Measurements from ENCODE around the gene RASL12.
"Not testable (repeated sequence)": the region's sequence is repeated elsewhere in the genome, so short reads cannot be mapped to it uniquely, and the experiment has no call there.

The RASL12 gene

DNA sequence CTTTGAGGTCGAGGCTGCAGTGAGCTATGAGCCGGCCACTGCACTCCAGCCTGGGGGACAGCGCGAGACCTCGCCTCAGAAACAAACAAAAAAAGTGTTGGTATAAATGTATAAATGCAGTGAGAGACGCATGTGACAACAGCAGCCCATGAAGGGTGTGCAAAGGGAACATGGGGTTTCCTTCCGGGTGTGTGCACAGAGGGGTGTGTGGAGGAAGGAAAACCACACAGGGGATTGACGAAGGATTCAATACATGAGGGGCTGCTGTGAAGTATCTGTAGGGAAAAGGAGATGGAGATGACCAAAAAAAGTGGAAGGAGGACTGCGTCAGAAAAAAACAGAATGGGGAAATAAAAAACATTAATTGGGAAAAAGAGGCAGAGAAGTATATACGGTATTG, 39.5 kb downstream of the RASL12 start:
- DNase-seq: no peak
- Mint-ChIP-seq H3K27ac (peak overlapping the region; percentile 45), H3K9me3 (no peaks in the 10 kb centered on the region), H3K36me3 (peaks cover 9 to 23% of the 10 kb centered on the region in 2 donors), H3K4me3 (peak overlapping the region; percentile 85 to 89), H3K27me3 (peaks cover 0 to 9% of the 10 kb centered on the region in 2 donors), H3K4me1 (peaks cover 12 to 23% of the 10 kb centered on the region in 2 donors)
- ATAC-seq (replicated peaks): no peak

DNA sequence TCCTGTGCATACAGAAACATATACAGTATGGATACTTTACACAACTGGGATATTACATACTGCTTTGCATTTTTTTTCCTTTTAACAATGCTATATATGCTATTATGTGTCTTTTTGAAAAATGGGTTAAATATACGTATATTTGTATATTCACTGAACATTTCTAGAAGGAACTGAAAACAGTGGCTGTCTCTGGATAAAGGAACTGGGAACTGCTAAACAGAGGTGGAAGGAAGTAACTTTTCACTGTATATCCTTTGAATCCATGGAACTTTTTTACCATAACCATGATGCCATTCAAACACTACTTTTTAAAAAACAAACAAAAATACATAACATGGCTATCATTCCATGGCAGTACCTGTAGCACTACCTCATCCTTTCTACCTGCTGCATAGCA, 40.2 kb downstream of the RASL12 start:
- Mint-ChIP-seq H3K27me3 (peaks cover 0 to 9% of the 10 kb centered on the region in 2 donors), H3K27ac (no peak overlapping the region), H3K9me3 (no peaks in the 10 kb centered on the region), H3K36me3 (peaks cover 9 to 24% of the 10 kb centered on the region in 2 donors), H3K4me3 (peak overlapping the region; percentile 85 to 89), H3K4me1 (peaks cover 7 to 15% of the 10 kb centered on the region in 2 donors)
- ATAC-seq (replicated peaks) (no peak), DNase-seq (no peak)

DNA sequence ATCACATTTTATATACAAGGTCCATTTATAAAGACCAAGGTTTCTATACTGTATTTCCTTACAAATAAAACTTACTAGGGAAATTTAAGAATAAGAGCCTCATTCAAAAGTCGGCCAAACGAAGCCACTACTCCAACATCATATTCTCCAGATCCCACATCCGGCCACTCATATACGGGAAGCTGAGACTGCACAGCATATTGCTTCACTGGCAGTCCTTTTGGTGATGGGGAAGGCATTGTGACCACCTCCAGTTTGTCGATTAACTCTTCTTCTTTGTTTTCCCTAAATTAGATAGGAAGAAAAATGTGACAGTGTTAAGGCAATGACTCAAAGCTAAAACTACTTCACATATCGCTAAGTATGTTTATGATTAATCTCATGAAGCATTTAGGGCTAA, 41.0 kb downstream of the RASL12 start:
- Mint-ChIP-seq H3K27me3 (peaks cover 0 to 2% of the 10 kb centered on the region in 2 donors), H3K36me3 (peaks cover 9 to 24% of the 10 kb centered on the region in 2 donors), H3K4me3 (no peak overlapping the region), H3K27ac (no peak overlapping the region), H3K9me3 (no peaks in the 10 kb centered on the region), H3K4me1 (peaks cover 7 to 12% of the 10 kb centered on the region in 2 donors)
- DNase-seq (no peak), ATAC-seq (replicated peaks) (no peak)

DNA sequence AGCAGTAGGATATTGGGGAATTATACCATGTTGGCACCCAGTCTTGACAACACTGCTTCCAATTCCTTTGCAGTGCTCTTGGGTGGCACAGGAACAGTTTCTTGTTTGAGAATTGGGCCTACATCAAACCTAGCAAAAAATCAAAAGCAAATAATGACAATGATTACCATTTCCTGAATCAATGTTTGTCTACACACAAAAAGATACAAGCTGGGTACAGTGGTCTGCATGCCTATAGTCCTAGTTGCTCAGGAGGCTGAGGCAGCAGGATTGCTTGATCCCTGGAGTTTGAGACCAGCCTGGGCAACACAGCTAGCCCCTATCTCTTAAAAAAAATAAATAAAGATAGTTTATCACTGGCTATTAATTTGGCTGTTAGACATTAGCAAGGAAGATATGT, 46.3 kb downstream of the RASL12 start:
- H3K36me3 Mint-ChIP-seq: peaks cover 23 to 48% of the 10 kb centered on the region in 2 donors
- ATAC-seq (replicated peaks) (no peak), DNase-seq (no peak)
- H3K27me3 Mint-ChIP-seq: no peaks in the 10 kb centered on the region
- H3K27ac Mint-ChIP-seq: no peak overlapping the region
- H3K4me3 Mint-ChIP-seq: no peak overlapping the region
- H3K4me1 Mint-ChIP-seq: no peaks in the 10 kb centered on the region
- no peaks in the 10 kb centered on the region for H3K9me3 Mint-ChIP-seq

DNA sequence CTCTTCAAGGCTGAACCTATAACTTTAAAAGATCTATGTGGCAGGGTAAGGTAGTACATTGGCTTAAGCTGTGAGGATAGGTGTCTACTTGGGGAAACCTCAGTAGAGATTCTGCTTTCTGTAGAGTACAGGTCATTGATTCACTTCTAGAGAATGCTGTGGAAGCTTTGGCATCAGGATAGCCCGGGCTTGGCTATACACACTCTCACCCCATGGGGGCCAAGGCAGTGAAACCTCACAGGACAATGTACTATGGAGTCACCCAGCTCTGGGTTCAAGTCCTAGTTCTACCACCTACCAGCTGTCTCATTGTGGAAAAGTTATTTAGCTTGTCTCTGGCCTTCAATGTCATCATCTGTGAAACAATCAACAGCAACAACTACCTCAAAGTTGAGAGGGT, 47.4 kb downstream of the RASL12 start:
- Mint-ChIP-seq H3K27ac (no peak overlapping the region), H3K36me3 (peaks cover 25 to 45% of the 10 kb centered on the region in 2 donors), H3K9me3 (no peaks in the 10 kb centered on the region), H3K27me3 (no peaks in the 10 kb centered on the region), H3K4me3 (no peak overlapping the region), H3K4me1 (no peaks in the 10 kb centered on the region)
- no peak for DNase-seq
- peak in 1 of 2 donors; percentile 36 for ATAC-seq (replicated peaks)

DNA sequence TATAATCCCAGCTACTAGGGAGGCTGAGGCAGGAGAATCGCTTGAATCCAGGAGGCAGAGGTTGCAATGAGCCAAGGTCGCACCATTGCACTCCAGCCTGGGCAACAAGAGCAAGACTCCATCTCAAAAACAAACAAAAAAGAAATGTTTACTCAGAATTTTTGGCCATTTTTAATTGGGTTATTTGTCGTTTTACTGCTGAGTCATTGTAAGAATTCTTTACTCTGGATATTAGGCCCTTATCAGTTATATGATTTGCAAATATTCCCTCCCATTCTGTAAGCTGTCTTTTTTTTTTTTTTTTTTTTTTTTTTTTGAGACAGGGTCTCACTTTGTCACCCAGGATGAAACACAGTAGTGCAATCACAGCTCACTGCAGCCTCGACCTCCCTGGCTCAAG, 56.6 kb downstream of the RASL12 start:
- not testable (repeated sequence) for DNase-seq; H3K27me3 Mint-ChIP-seq; H3K9me3 Mint-ChIP-seq; H3K4me1 Mint-ChIP-seq; H3K4me3 Mint-ChIP-seq; H3K27ac Mint-ChIP-seq; ATAC-seq (replicated peaks)
- peaks cover 32 to 46% of the 10 kb centered on the region in 2 donors for H3K36me3 Mint-ChIP-seq

DNA sequence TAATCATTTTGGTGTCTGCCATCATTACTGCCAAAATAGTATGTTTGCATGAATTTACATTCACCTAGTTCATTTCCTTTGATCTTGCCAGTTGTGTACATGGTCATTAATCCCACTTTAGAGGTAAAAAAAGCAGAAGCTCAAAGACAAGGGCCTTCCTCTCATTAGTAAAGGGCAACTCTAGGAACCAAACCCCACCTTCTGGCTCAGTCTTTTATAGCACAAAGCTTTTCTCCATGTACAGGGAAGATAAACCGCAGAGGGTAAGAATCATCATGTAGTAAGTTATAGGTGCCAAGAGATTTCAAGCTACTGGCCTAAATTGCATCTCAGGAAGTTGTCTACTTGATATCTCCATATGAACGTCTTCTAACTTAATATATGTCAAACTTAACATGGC, 58.8 kb downstream of the RASL12 start:
- H3K4me3 Mint-ChIP-seq: no peak overlapping the region
- peaks cover 0 to 10% of the 10 kb centered on the region in 2 donors for H3K4me1 Mint-ChIP-seq
- H3K36me3 Mint-ChIP-seq: peaks cover 16 to 34% of the 10 kb centered on the region in 2 donors
- DNase-seq (no peak), ATAC-seq (replicated peaks) (no peak)
- H3K9me3 Mint-ChIP-seq: peaks cover 3 to 5% of the 10 kb centered on the region in 2 donors
- H3K27ac Mint-ChIP-seq: no peak overlapping the region
- H3K27me3 Mint-ChIP-seq: no peaks in the 10 kb centered on the region

DNA sequence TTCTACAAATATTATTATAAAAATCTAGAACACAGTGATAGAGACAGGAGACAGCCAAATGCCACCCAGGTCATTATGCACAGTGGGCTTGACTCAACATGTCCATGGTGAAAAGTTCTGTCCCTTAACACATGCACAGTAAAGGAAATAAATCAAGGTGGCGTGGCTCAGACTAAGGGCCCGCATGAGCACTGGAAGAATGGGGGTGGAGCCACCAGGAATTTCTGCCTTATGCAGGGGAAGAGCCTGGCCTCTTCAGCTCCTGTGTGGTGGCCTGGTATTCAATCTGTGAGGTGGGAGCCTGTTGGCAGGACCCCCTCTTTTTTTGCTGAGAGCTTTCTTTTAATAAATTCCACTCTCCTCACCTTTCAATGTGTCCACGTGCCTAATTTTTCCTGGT, 60.9 kb downstream of the RASL12 start:
- DNase-seq (no peak), ATAC-seq (replicated peaks) (no peak)
- no peak overlapping the region for H3K4me3 Mint-ChIP-seq
- H3K4me1 Mint-ChIP-seq: peaks cover 0 to 10% of the 10 kb centered on the region in 2 donors
- no peak overlapping the region for H3K27ac Mint-ChIP-seq
- no peaks in the 10 kb centered on the region for H3K27me3 Mint-ChIP-seq
- no peaks in the 10 kb centered on the region for H3K9me3 Mint-ChIP-seq
- peaks cover 4 to 24% of the 10 kb centered on the region in 2 donors for H3K36me3 Mint-ChIP-seq

DNA sequence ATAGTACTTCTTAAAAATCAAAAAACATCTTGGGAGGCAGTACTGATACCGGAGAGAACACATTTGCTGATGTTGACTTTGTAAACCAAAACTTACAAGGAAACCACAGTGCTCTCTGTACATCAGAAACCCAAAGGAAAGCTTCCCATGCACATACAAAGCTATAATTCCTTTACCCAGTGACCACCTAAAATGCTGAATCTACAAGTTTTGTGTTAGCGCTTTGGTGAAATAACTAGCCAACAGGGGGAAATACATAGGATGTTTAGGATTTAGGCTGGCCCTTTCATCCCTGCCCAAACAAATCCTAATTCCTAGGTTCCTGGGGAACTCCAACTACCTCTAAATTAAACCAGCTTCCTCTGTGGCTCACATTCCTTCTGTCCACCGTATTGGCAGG, 62.8 kb downstream of the RASL12 start:
- no peaks in the 10 kb centered on the region for H3K27me3 Mint-ChIP-seq

More for the DNA sequence above, 62.8 kb downstream of the RASL12 start:
- H3K4me3 Mint-ChIP-seq: no peak overlapping the region
- no peak for DNase-seq
- no peaks in the 10 kb centered on the region for H3K9me3 Mint-ChIP-seq
- H3K27ac Mint-ChIP-seq: no peak overlapping the region
- H3K36me3 Mint-ChIP-seq: peaks cover 4 to 23% of the 10 kb centered on the region in 2 donors
- H3K4me1 Mint-ChIP-seq: peaks cover 0 to 8% of the 10 kb centered on the region in 2 donors
- no peak for ATAC-seq (replicated peaks)

Measured in stimulated activated naive B cell treated with anti-CD40 and anti-IgM and Interleukin-4, amounts not matched to agents 10 μg/mL and 1 μg/mL and 100 μg/mL, for 72 hours (primary cell).